ENCODE measurements around the gene STXBP6.

STXBP6 gene

GRCh38 chr14:24833385-24833784 lies 216.6 kb downstream of the STXBP6 start:
- no peak for TF ChIP-seq CTCF (IDR thresholded peaks at IDR 0.05; ENCODE audit: low read depth, low read length, missing control alignments)

GRCh38 chr14:24831677-24832076 lies 218.3 kb downstream of the STXBP6 start:
- DNase-seq (ENCODE audit: low read depth) = no peak
- TF ChIP-seq CTCF (IDR thresholded peaks at IDR 0.05; ENCODE audit: low read depth, low read length, missing control alignments) = no peak
- no peak overlapping the region for H3K4me3 ChIP-seq (ENCODE audit: low read depth, low read length)

More at GRCh38 chr14:24833385-24833784, 216.6 kb downstream of the STXBP6 start:
- no peak overlapping the region for H3K4me3 ChIP-seq (ENCODE audit: low read depth, low read length)
- DNase-seq (ENCODE audit: low read depth) = no peak

GRCh38 chr14:24829862-24830261 lies 220.1 kb downstream of the STXBP6 start:
- no peak overlapping the region for H3K4me3 ChIP-seq (ENCODE audit: low read depth, low read length)
- no peak for DNase-seq (ENCODE audit: low read depth)
- TF ChIP-seq CTCF (IDR thresholded peaks at IDR 0.05; ENCODE audit: low read depth, low read length, missing control alignments) = no peak

- no peak for DNase-seq (ENCODE audit: low read depth)
- no peak for TF ChIP-seq CTCF (IDR thresholded peaks at IDR 0.05; ENCODE audit: low read depth, low read length, missing control alignments)
- no peak overlapping the region for H3K4me3 ChIP-seq (ENCODE audit: low read depth, low read length)
Observed at GRCh38 chr14:24828486-24828885, 221.5 kb downstream of the STXBP6 start.

GRCh38 chr14:24826390-24826789 lies 223.6 kb downstream of the STXBP6 start:
- TF ChIP-seq CTCF (IDR thresholded peaks at IDR 0.05; ENCODE audit: low read depth, low read length, missing control alignments) = no peak
- no peak overlapping the region for H3K4me3 ChIP-seq (ENCODE audit: low read depth, low read length)
- no peak for DNase-seq (ENCODE audit: low read depth)

- no peak overlapping the region for H3K4me3 ChIP-seq (ENCODE audit: low read depth, low read length)
- no peak for DNase-seq (ENCODE audit: low read depth)
- TF ChIP-seq CTCF (IDR thresholded peaks at IDR 0.05; ENCODE audit: low read depth, low read length, missing control alignments) = no peak
Observed at GRCh38 chr14:24820616-24821015, 229.3 kb downstream of the STXBP6 start.

GRCh38 chr14:24818823-24819341 lies 231.1 kb downstream of the STXBP6 start:
- TF ChIP-seq CTCF (IDR thresholded peaks at IDR 0.05; ENCODE audit: low read depth, low read length, missing control alignments) = no peak
- DNase-seq (ENCODE audit: low read depth) = no peak
- no peak overlapping the region for H3K4me3 ChIP-seq (ENCODE audit: low read depth, low read length)

Measured in GM12864 (cell line).